IMR-90 (cell line): Measurements from ENCODE around the gene ADGRD1. TPM values are rescaled to one million over a fixed set of nuclear protein-coding genes. Genes with fewer than 3 reads are reported as not detected.

ENCODE experiments used
- ATAC-seq: fragments of 200-7000 bp; cut with Tn5 transposase; 2 replicates; pipeline ENCODE4 v1.9.1; 2020; ENCODE audit warnings: low read depth, mild to moderate bottlenecking, moderate library complexity
- BruUV-seq: library from RNA; stranded (reverse); fragments of 400-500 nt; replicated peaks from 2 replicates; lab custom pipeline; 2021; lab: Mats Ljungman, UMichigan
- CTCF ChIA-PET: fragments of 300-600 bp; formaldehyde crosslinking; extraction: SDS; loops from one replicate; lab custom pipeline; 2021; ENCODE audit warnings: antibody characterized with exemption; lab: Yijun Ruan, JAX
- POLR2A ChIA-PET: fragments of 300-600 bp; sonication (Branson Sonifier 250); formaldehyde crosslinking; loops from one replicate; lab custom pipeline; 2022; ENCODE audit warnings: antibody characterized with exemption; ENCODE audit not compliant: unreplicated experiment; lab: Charles Lee
- DNase-seq: peaks from one replicate; pipeline ENCODE4 v3.0.0; 2013
- H2AFZ ChIP-seq: replicated peaks from 2 replicates; pipeline ENCODE3; 2013; ENCODE audit warnings: low read length, mild to moderate bottlenecking; ENCODE audit not compliant: poor library complexity
- H2AK5ac ChIP-seq: 2 replicates; pipeline ENCODE4 v1.6.1; 2013; ENCODE audit warnings: low read depth, low read length, inconsistent platforms
- H2AK9ac ChIP-seq: replicated peaks from 2 replicates; pipeline ENCODE3; 2013; ENCODE audit warnings: mild to moderate bottlenecking, low read depth, low read length, moderate library complexity; ENCODE audit not compliant: poor library complexity
- H2BK120ac ChIP-seq: 2 replicates; pipeline ENCODE4 v1.6.1; 2013; ENCODE audit warnings: low read depth, low read length, inconsistent platforms
- H2BK15ac ChIP-seq: 3 replicates; pipeline ENCODE4 v1.6.1; 2013; ENCODE audit warnings: low read depth, low read length, inconsistent platforms
- H2BK20ac ChIP-seq: 2 replicates; pipeline ENCODE4 v1.6.1; 2013; ENCODE audit warnings: low read depth, mild to moderate bottlenecking, inconsistent platforms, low read length, moderate library complexity
- H2BK5ac ChIP-seq: 2 replicates; pipeline ENCODE4 v1.6.1; 2013; ENCODE audit warnings: mild to moderate bottlenecking, low read depth, low read length, inconsistent platforms; ENCODE audit not compliant: poor library complexity, severe bottlenecking
- H3K14ac ChIP-seq: replicated peaks from 2 replicates; pipeline ENCODE4 v1.6.1; 2013; ENCODE audit warnings: low read depth, low read length, inconsistent platforms
- H3K18ac ChIP-seq: 2 replicates; pipeline ENCODE4 v1.6.1; 2013; ENCODE audit warnings: low read depth, low read length, control low read depth
- H3K23ac ChIP-seq: 2 replicates; pipeline ENCODE4 v1.6.1; 2013; ENCODE audit warnings: low read depth, low read length, inconsistent platforms
- H3K27ac ChIP-seq: 2 replicates; pipeline ENCODE4 v1.5.1; 2013; ENCODE audit warnings: mild to moderate bottlenecking, control low read depth, low read length; ENCODE audit not compliant: insufficient read depth
- H3K27me3 ChIP-seq: 2 replicates; pipeline ENCODE4 v1.6.1; 2013; ENCODE audit warnings: low read length; ENCODE audit not compliant: control insufficient read depth, insufficient read depth
- H3K36me3 ChIP-seq: 2 replicates; pipeline ENCODE4 v1.6.1; 2013; ENCODE audit warnings: low read length, mixed read lengths; ENCODE audit not compliant: control insufficient read depth, insufficient read depth
- H3K4ac ChIP-seq: 2 replicates; pipeline ENCODE4 v1.6.1; 2013; ENCODE audit warnings: low read depth, low read length, inconsistent platforms
- H3K4me1 ChIP-seq: 2 replicates; pipeline ENCODE4 v1.6.1; 2013; ENCODE audit warnings: low read length, mixed read lengths; ENCODE audit not compliant: control insufficient read depth, insufficient read depth
- H3K4me2 ChIP-seq: 2 replicates; pipeline ENCODE4 v1.6.1; 2013; ENCODE audit warnings: low read depth, mild to moderate bottlenecking, control low read depth, low read length, moderate library complexity
- H3K4me3 ChIP-seq: 2 replicates; pipeline ENCODE4 v1.5.1; 2013; ENCODE audit warnings: low read depth, mild to moderate bottlenecking, control low read depth, low read length, moderate library complexity; ENCODE audit not compliant: insufficient read depth
- H3K56ac ChIP-seq: 2 replicates; pipeline ENCODE4 v1.6.1; 2013; ENCODE audit warnings: low read length, inconsistent platforms; ENCODE audit not compliant: insufficient read depth; ENCODE audit errors: extremely low read depth
- H3K79me1 ChIP-seq, 2 experiments: 2 replicates each; pipeline ENCODE4 v1.6.1; 2013; ENCODE audit warnings: low read length in 2 of 2, inconsistent platforms in 1 of 2, low read depth in 1 of 2
- H3K9ac ChIP-seq: 2 replicates; pipeline ENCODE4 v1.6.1; 2013; ENCODE audit warnings: low read depth, low read length, control low read depth
- H3K9me1 ChIP-seq: 2 replicates; pipeline ENCODE4 v1.6.1; 2013; ENCODE audit warnings: low read length, inconsistent platforms; ENCODE audit not compliant: insufficient read depth
- H3K9me3 ChIP-seq: 2 replicates; pipeline ENCODE4 v1.6.1; 2013; ENCODE audit warnings: low read length; ENCODE audit not compliant: control insufficient read depth, insufficient read depth
- H4K20me1 ChIP-seq: 2 replicates; pipeline ENCODE4 v1.6.1; 2013; ENCODE audit warnings: low read length, inconsistent platforms; ENCODE audit not compliant: insufficient read depth
- H4K5ac ChIP-seq: 2 replicates; pipeline ENCODE4 v1.6.1; 2013; ENCODE audit warnings: mild to moderate bottlenecking, low read depth, low read length, control low read depth
- H4K8ac ChIP-seq, 2 experiments: 2 replicates each; pipeline ENCODE4 v1.6.1; 2013; ENCODE audit warnings: low read depth in 2 of 2, low read length in 2 of 2, control low read depth in 1 of 2, inconsistent platforms in 1 of 2
- H4K91ac ChIP-seq: 2 replicates; pipeline ENCODE4 v1.6.1; 2013; ENCODE audit warnings: low read depth, low read length, inconsistent platforms; ENCODE audit not compliant: insufficient read depth
- BHLHE40 ChIP-seq: fragments of 150-350 bp; IDR thresholded peaks from 2 replicates; pipeline ENCODE4 v1.6.1; 2016; ENCODE audit warnings: mild to moderate bottlenecking, low read depth, low read length
- CEBPB ChIP-seq: IDR thresholded peaks from 2 replicates; pipeline ENCODE4 v1.6.1; 2012; ENCODE audit warnings: low read depth, low read length, improper control_type of control experiment
- CHD1 ChIP-seq: IDR thresholded peaks from 2 replicates; pipeline ENCODE4 v1.6.1; 2012; ENCODE audit warnings: low read depth, low read length, improper control_type of control experiment
- CTCF ChIP-seq: conservative IDR thresholded peaks from 2 replicates; pipeline ENCODE4 v1.5.1; 2012; ENCODE audit warnings: mild to moderate bottlenecking, low read depth, low read length, improper control_type of control experiment
- ELK1 ChIP-seq: fragments of 150-350 bp; IDR thresholded peaks from 2 replicates; pipeline ENCODE4 v1.6.1; 2016; ENCODE audit warnings: low read depth, mild to moderate bottlenecking, low read length, moderate library complexity, borderline replicate concordance
- FOS ChIP-seq: fragments of 150-350 bp; IDR thresholded peaks from 2 replicates; pipeline ENCODE4 v1.6.1; 2016; ENCODE audit warnings: low read depth, low read length
- MAFK ChIP-seq: IDR thresholded peaks from 2 replicates; pipeline ENCODE4 v1.6.1; 2012; ENCODE audit warnings: low read depth, low read length, improper control_type of control experiment
- MAZ ChIP-seq: IDR thresholded peaks from 2 replicates; pipeline ENCODE4 v1.6.1; 2012; ENCODE audit warnings: low read depth, mild to moderate bottlenecking, low read length, improper control_type of control experiment, moderate library complexity, borderline replicate concordance
- MXI1 ChIP-seq: IDR thresholded peaks from 2 replicates; pipeline ENCODE4 v1.6.1; 2012; ENCODE audit warnings: low read depth, mild to moderate bottlenecking, low read length, moderate library complexity, borderline replicate concordance
- NFE2L2 ChIP-seq: fragments of 150-350 bp; IDR thresholded peaks from 2 replicates; pipeline ENCODE4 v1.6.1; 2016; ENCODE audit warnings: low read depth, mild to moderate bottlenecking, low read length
- POLR2A ChIP-seq: IDR thresholded peaks from 2 replicates; pipeline ENCODE4 v1.6.1; 2012; ENCODE audit warnings: mild to moderate bottlenecking, low read depth, low read length
- RAD21 ChIP-seq: IDR thresholded peaks from 2 replicates; pipeline ENCODE4 v1.6.1; 2012; ENCODE audit warnings: low read length, improper control_type of control experiment
- RCOR1 ChIP-seq: IDR thresholded peaks from 2 replicates; pipeline ENCODE4 v1.6.1; 2012; ENCODE audit warnings: mild to moderate bottlenecking, low read length, improper control_type of control experiment; ENCODE audit not compliant: insufficient replicate concordance
- RFX5 ChIP-seq: IDR thresholded peaks from 2 replicates; pipeline ENCODE4 v1.8.0; 2012; ENCODE audit warnings: low read depth, mild to moderate bottlenecking, low read length, moderate library complexity
- SMC3 ChIP-seq: fragments of 150-350 bp; IDR thresholded peaks from 2 replicates; pipeline ENCODE4 v1.6.1; 2016; ENCODE audit warnings: low read depth, mild to moderate bottlenecking, antibody characterized with exemption, low read length, moderate library complexity
- WGBS, 2 experiments: methylation state at CpG; one replicate each; pipeline versions ENCODE4 v1.1.5 to v1.1.7; 2013; ENCODE audit warnings: missing lambda C conversion rate in 2 of 2; ENCODE audit not compliant: insufficient read length in 1 of 2; ENCODE audit errors: extremely low coverage in 2 of 2; 5-methylcytosine and 5-hydroxymethylcytosine counted together
- dilution Hi-C: fragments of 300-500 bp; cut with HindIII; formaldehyde crosslinking; loops from one replicate; pipeline ENCODE4 v1.14.3; 2018; ENCODE audit warnings: low sequenced_read_pairs; ENCODE audit not compliant: unreplicated experiment
- in situ Hi-C: fragments of 300-500 bp; cut with MboI; formaldehyde crosslinking; loops from 3 replicates; pipeline ENCODE4 v1.14.3; 2019; ENCODE audit warnings: low sequenced_read_pairs, inconsistent platforms, mixed read lengths
- intact Hi-C: fragments of 100-400 bp; cut with micrococcal nuclease; formaldehyde crosslinking; loops from 2 replicates; pipeline ENCODE4 v1.10.0; 2022
- polyA plus RNA-seq, 3 experiments: library from polyadenylated mRNA; depleted of rRNA; stranded (reverse); fragments of >200 nt; gene quantifications; 2 replicates each; pipeline ENCODE4 v1.2.3, GENCODE V29; 2012; ENCODE audit warnings: low replicate concordance in 1 of 3
- total RNA-seq: library from RNA; depleted of rRNA; stranded (reverse); fragments of >200 nt; gene quantifications from 2 replicates; pipeline ENCODE4 v1.2.3, GENCODE V29; 2012

The ADGRD1 gene
- total and polyA plus RNA-seq, 2 of the 4 experiments (the other 2 are of a cell fraction), result not detected

- no peaks in the 10 kb centered on the region for H3K79me1 ChIP-seq
- no peak overlapping the region for H3K18ac ChIP-seq
- no peak for ATAC-seq
- 0% methylated on average over 1 of the region's 11 CpGs; no CpG with 5 or more reads in 1 of the 2 experiments for WGBS, 2 experiments
- ChIA-PET CTCF (no interaction called here), POLR2A (no interaction called here)
- H3K56ac ChIP-seq, result no peak overlapping the region
- intact Hi-C loops (no loop called here), in situ Hi-C loops (no loop called here), dilution Hi-C loops (no loop called here)
- H2AFZ ChIP-seq, result no peak overlapping the region
- no peak overlapping the region for H4K91ac ChIP-seq
- no peak overlapping the region for H3K4me2 ChIP-seq
- H3K4me1 ChIP-seq, result no peaks in the 10 kb centered on the region
- DNase-seq, result no peak
- H3K27ac ChIP-seq, result no peak overlapping the region
- H2BK120ac ChIP-seq, result no peak overlapping the region
- no peaks in the 10 kb centered on the region for H3K36me3 ChIP-seq
- TF ChIP-seq CHD1 (no peak), ELK1 (no peak), CEBPB (no peak), POLR2A (no peak), CTCF (no peak), MXI1 (no peak), RAD21 (no peak), FOS (no peak), BHLHE40 (no peak), SMC3 (no peak), MAFK (no peak), RFX5 (no peak), RCOR1 (no peak), NFE2L2 (no peak), MAZ (no peak)
- H3K4me3 ChIP-seq, result no peak overlapping the region
- H4K20me1 ChIP-seq, result no peaks in the 10 kb centered on the region
- no peak overlapping the region for H4K8ac ChIP-seq
- H3K4ac ChIP-seq, result no peak overlapping the region
- no peak overlapping the region for H3K14ac ChIP-seq
- no peak overlapping the region for H2AK5ac ChIP-seq
- no peaks in the 10 kb centered on the region for H3K27me3 ChIP-seq
- no peak overlapping the region for H4K5ac ChIP-seq
- no peak overlapping the region for H2BK5ac ChIP-seq
- no peaks in the 10 kb centered on the region for H3K9me1 ChIP-seq
- no peak overlapping the region for H2BK20ac ChIP-seq
- no peak overlapping the region for H2BK15ac ChIP-seq
- no TSS peak for BruUV-seq
- H3K23ac ChIP-seq, result no peak overlapping the region
- H3K9me3 ChIP-seq, result peaks cover 47% of the 10 kb centered on the region
- no peak overlapping the region for H3K9ac ChIP-seq
- H2AK9ac ChIP-seq, result no peak overlapping the region
These were observed 71.5 kb downstream of the ADGRD1 start for GRCh38 chr12:131025234-131025633.
